ENCODE results near the gene IL17REL.

The IL17REL gene

GRCh38 chr22:50020606-50021005 is 8.0 kb upstream of the IL17REL start:
- DNase-seq: no peak

- no peak for DNase-seq
These were observed 6.8 kb upstream of the IL17REL start for GRCh38 chr22:50019316-50019715.

- DNase-seq: no peak
These were observed 6.2 kb upstream of the IL17REL start for GRCh38 chr22:50018608-50019285.

- DNase-seq: no peak
These were observed 5.2 kb upstream of the IL17REL start for GRCh38 chr22:50017701-50018224.

- DNase-seq: no peak
These were observed 4.6 kb upstream of the IL17REL start for GRCh38 chr22:50016988-50017700.

GRCh38 chr22:50016308-50016987 is 3.9 kb upstream of the IL17REL start:
- DNase-seq: no peak

GRCh38 chr22:50015451-50016307 is 3.1 kb upstream of the IL17REL start:
- no peak for DNase-seq

GRCh38 chr22:50014655-50015401 is 2.3 kb upstream of the IL17REL start:
- DNase-seq: no peak

- DNase-seq: no peak
These were observed 1.5 kb upstream of the IL17REL start for GRCh38 chr22:50014053-50014501.

GRCh38 chr22:50011447-50012210 is 936 bp downstream of the IL17REL start:
- no peak for DNase-seq

GRCh38 chr22:50010676-50011446 is 1.7 kb downstream of the IL17REL start:
- no peak for DNase-seq

- no peak for DNase-seq
These were observed 2.5 kb downstream of the IL17REL start for GRCh38 chr22:50009765-50010675.

- DNase-seq: no peak
These were observed 3.3 kb downstream of the IL17REL start for GRCh38 chr22:50009251-50009650.

GRCh38 chr22:50008151-50009040 is 4.2 kb downstream of the IL17REL start:
- no peak for DNase-seq

- DNase-seq: no peak
These were observed 5.5 kb downstream of the IL17REL start for GRCh38 chr22:50007057-50007511.

- no peak for DNase-seq
These were observed 7.6 kb downstream of the IL17REL start for GRCh38 chr22:50004918-50005317.

- no peak for DNase-seq
These were observed 9.8 kb downstream of the IL17REL start for GRCh38 chr22:50002791-50003190.

Measured in NK-92 treated with Interleukin-12 subunit alpha and Interleukin-12 subunit beta, amount 100 ng/mL, for 24 hours (cell line).